WTC11 (cell line): ENCODE data around the gene VEGFD.

Source experiments
- SMAD4 ChIP-seq: sonication (generic); formaldehyde crosslinking; IDR thresholded peaks from 2 replicates; pipeline ENCODE4 v1.8.0; 2022; ENCODE audit warnings: mild to moderate bottlenecking, missing genetic modification reagents
- TF ChIP-seq, protein P1 (sequence below): sonication (generic); formaldehyde crosslinking; IDR thresholded peaks from 2 replicates; pipeline ENCODE4 v1.8.0; 2022; ENCODE audit warnings: mild to moderate bottlenecking, missing genetic modification reagents
- TF ChIP-seq, protein P2 (sequence below): fragments of 200-600 bp; IDR thresholded peaks from 2 replicates; pipeline ENCODE4 v1.8.0; 2022; ENCODE audit warnings: antibody characterized with exemption

DNA sequence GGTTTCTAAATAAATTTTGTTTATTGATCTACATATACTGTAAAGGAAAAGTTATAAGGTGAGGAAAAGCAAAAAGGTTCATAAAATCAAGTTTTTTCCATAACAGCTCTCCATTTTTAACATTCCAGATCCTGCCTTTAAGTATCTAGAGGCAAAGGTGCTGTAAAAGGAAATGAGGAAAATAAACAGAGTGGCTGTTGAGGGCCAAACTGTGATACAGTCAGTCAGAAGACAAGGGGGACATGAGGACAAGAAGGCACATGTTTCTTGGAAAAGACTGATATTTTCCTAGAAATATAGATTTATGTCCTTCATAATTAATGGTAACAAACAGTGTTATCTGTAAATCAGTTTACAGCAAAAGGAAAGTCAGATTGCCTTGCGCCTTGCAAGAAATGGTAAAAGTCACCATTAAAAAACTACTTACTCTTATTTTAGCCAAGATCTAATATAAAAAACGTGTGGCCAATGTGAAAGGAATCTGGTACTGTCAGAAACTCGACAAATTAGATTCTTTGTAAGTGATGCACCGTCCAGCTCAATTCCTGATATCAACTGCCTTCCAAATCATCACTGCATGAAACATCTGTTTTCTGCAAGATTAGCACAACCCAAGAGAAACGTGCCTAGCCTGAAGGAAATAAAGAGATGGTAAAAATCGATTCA, 34.0 kb upstream of the VEGFD start:
- TF ChIP-seq, protein P1, sequence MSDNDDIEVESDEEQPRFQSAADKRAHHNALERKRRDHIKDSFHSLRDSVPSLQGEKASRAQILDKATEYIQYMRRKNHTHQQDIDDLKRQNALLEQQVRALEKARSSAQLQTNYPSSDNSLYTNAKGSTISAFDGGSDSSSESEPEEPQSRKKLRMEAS (CRISPR knock-in tag) = no peak
- TF ChIP-seq, protein P2, sequence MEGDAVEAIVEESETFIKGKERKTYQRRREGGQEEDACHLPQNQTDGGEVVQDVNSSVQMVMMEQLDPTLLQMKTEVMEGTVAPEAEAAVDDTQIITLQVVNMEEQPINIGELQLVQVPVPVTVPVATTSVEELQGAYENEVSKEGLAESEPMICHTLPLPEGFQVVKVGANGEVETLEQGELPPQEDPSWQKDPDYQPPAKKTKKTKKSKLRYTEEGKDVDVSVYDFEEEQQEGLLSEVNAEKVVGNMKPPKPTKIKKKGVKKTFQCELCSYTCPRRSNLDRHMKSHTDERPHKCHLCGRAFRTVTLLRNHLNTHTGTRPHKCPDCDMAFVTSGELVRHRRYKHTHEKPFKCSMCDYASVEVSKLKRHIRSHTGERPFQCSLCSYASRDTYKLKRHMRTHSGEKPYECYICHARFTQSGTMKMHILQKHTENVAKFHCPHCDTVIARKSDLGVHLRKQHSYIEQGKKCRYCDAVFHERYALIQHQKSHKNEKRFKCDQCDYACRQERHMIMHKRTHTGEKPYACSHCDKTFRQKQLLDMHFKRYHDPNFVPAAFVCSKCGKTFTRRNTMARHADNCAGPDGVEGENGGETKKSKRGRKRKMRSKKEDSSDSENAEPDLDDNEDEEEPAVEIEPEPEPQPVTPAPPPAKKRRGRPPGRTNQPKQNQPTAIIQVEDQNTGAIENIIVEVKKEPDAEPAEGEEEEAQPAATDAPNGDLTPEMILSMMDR = no peak
- TF ChIP-seq SMAD4 (CRISPR knock-in tag) = no peak
